Fibroblast of lung (primary cell): ENCODE data around the gene FRA10AC1.

Experiments used
- EZH2 ChIP-seq: IDR thresholded peaks from 2 replicates; pipeline ENCODE4 v1.5.1; 2012; ENCODE audit warnings: low read length, control low read depth, mild to moderate bottlenecking; ENCODE audit errors: missing control alignments
- TF ChIP-seq, protein P1 (sequence below), 2 donors: IDR thresholded peaks in 1 of 2; conservative IDR thresholded peaks in 1 of 2; 1 replicate in 1 of 2; 2 replicates in 1 of 2; pipeline ENCODE4 v1.5.1; 2011 to 2012; ENCODE audit warnings: low read length in 2 of 2, control low read depth in 1 of 2, inconsistent platforms in 1 of 2, low read depth in 1 of 2, mild to moderate bottlenecking in 1 of 2

DNA sequence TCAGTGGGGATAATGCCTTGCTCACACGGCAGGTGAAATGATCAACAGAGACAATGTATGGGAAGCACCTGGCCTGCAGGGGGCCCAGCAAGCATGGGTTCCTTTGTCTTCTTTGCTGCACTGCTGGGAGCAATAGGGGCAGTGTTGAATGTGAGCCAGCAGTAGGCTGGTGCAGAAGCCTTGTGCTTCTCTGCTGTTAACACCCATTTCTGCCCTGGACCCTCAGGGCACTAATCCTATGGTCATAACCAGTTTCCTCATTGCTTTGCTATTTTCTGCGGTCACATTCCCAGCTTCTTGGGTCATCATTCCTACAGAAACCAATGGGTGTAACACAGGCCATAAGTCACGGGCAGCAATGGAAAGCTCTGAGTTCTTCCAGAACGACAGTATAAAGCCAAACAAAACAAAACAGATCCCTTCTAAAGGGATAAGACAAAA is 44.5 kb upstream of the FRA10AC1 start:
- TF ChIP-seq, protein P1, sequence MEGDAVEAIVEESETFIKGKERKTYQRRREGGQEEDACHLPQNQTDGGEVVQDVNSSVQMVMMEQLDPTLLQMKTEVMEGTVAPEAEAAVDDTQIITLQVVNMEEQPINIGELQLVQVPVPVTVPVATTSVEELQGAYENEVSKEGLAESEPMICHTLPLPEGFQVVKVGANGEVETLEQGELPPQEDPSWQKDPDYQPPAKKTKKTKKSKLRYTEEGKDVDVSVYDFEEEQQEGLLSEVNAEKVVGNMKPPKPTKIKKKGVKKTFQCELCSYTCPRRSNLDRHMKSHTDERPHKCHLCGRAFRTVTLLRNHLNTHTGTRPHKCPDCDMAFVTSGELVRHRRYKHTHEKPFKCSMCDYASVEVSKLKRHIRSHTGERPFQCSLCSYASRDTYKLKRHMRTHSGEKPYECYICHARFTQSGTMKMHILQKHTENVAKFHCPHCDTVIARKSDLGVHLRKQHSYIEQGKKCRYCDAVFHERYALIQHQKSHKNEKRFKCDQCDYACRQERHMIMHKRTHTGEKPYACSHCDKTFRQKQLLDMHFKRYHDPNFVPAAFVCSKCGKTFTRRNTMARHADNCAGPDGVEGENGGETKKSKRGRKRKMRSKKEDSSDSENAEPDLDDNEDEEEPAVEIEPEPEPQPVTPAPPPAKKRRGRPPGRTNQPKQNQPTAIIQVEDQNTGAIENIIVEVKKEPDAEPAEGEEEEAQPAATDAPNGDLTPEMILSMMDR (conservative IDR thresholded peaks at IDR 0.05 in 1 of 2, IDR thresholded peaks at IDR 0.05 in 1 of 2; ENCODE audit: low read depth in 1 of 2, low read length in 2 of 2): peak in 1 of 2 donors; percentile 8
- TF ChIP-seq EZH2: no peak
